GM19240 (cell line): ENCODE results near the gene CUX1.
"Not testable (repeated sequence)": the region's sequence is repeated elsewhere in the genome, so short reads cannot be mapped to it uniquely, and the experiment has no call there.

Experiments
- DNase-seq: peaks from one replicate; pipeline ENCODE4 v3.0.0; 2011; ENCODE audit warnings: low spot score; ENCODE audit not compliant: insufficient read length

CUX1 gene

GRCh38 chr7:102181517-102181916 lies 364.1 kb downstream of the CUX1 start:
- DNase-seq = no peak

GRCh38 chr7:102182016-102182415 lies 364.6 kb downstream of the CUX1 start:
- DNase-seq = no peak

GRCh38 chr7:102183848-102184247 lies 366.4 kb downstream of the CUX1 start:
- not testable (repeated sequence) for DNase-seq

- no peak for DNase-seq
Measured at GRCh38 chr7:102184303-102184702, 366.9 kb downstream of the CUX1 start.

GRCh38 chr7:102185796-102186195 lies 368.4 kb downstream of the CUX1 start:
- no peak for DNase-seq

GRCh38 chr7:102186306-102186705 lies 368.9 kb downstream of the CUX1 start:
- DNase-seq = no peak

- DNase-seq = no peak
Measured at GRCh38 chr7:102188746-102189145, 371.3 kb downstream of the CUX1 start.

- no peak for DNase-seq
Measured at GRCh38 chr7:102189756-102190155, 372.3 kb downstream of the CUX1 start.

- no peak for DNase-seq
Measured at GRCh38 chr7:102190776-102191350, 373.4 kb downstream of the CUX1 start.

GRCh38 chr7:102191556-102192379 lies 374.3 kb downstream of the CUX1 start:
- no peak for DNase-seq

- DNase-seq = no peak
Measured at GRCh38 chr7:102192790-102193189, 375.4 kb downstream of the CUX1 start.

GRCh38 chr7:102193806-102194205 lies 376.4 kb downstream of the CUX1 start:
- no peak for DNase-seq

- DNase-seq = no peak
Measured at GRCh38 chr7:102195361-102195760, 377.9 kb downstream of the CUX1 start.

GRCh38 chr7:102196028-102196427 lies 378.6 kb downstream of the CUX1 start:
- DNase-seq = no peak

GRCh38 chr7:102197161-102197560 lies 379.7 kb downstream of the CUX1 start:
- no peak for DNase-seq

GRCh38 chr7:102197599-102197998 lies 380.2 kb downstream of the CUX1 start:
- DNase-seq = no peak

GRCh38 chr7:102198417-102198956 lies 381.1 kb downstream of the CUX1 start:
- DNase-seq = no peak

GRCh38 chr7:102201576-102201975 lies 384.1 kb downstream of the CUX1 start:
- DNase-seq = no peak

GRCh38 chr7:102202556-102202955 lies 385.1 kb downstream of the CUX1 start:
- no peak for DNase-seq

- no peak for DNase-seq
Measured at GRCh38 chr7:102203218-102203617, 385.8 kb downstream of the CUX1 start.

GRCh38 chr7:102204212-102204611 lies 386.8 kb downstream of the CUX1 start:
- no peak for DNase-seq

GRCh38 chr7:102205915-102206314 lies 388.5 kb downstream of the CUX1 start:
- no peak for DNase-seq

GRCh38 chr7:102208826-102209225 lies 391.4 kb downstream of the CUX1 start:
- DNase-seq = no peak
